ENCODE results near the gene ARHGAP20.

ARHGAP20 gene

GRCh38 chr11:110538154-110538553 lies 174.1 kb downstream of the ARHGAP20 start:
- Histone ChIP-seq H3K27ac (ENCODE audit: low read depth, low read length) (no peak overlapping the region), H3K27me3 (ENCODE audit: control insufficient read depth in 1 of 2, insufficient read depth in 2 of 2, low read length in 2 of 2) (no peaks in the 10 kb centered on the region), H3K36me3 (ENCODE audit: control insufficient read depth in 1 of 2, insufficient read depth in 2 of 2, low read length in 2 of 2) (no peaks in the 10 kb centered on the region), H3K4me1 (ENCODE audit: control insufficient read depth in 1 of 2, insufficient read depth in 2 of 2, low read length in 2 of 2) (no peaks in the 10 kb centered on the region), H3K9ac (ENCODE audit: low read depth in 1 of 2, low read length in 2 of 2) (no peak overlapping the region), H3K9me3 (ENCODE audit: control insufficient read depth in 1 of 2, low read length in 2 of 2) (no peaks in the 10 kb centered on the region), H3K4me3 (ENCODE audit: low read depth in 1 of 2, low read length in 2 of 2) (no peak overlapping the region)

- H3K4me3 ChIP-seq (ENCODE audit: low read depth in 1 of 2, low read length in 2 of 2): no peak overlapping the region
- no peak overlapping the region for H3K27ac ChIP-seq (ENCODE audit: low read depth, low read length)
- no peaks in the 10 kb centered on the region for H3K36me3 ChIP-seq (ENCODE audit: control insufficient read depth in 1 of 2, insufficient read depth in 2 of 2, low read length in 2 of 2)
- no peak overlapping the region for H3K9ac ChIP-seq (ENCODE audit: low read depth in 1 of 2, low read length in 2 of 2)
- no peaks in the 10 kb centered on the region for H3K9me3 ChIP-seq (ENCODE audit: control insufficient read depth in 1 of 2, low read length in 2 of 2)
- no peaks in the 10 kb centered on the region for H3K27me3 ChIP-seq (ENCODE audit: control insufficient read depth in 1 of 2, insufficient read depth in 2 of 2, low read length in 2 of 2)
- peaks cover 0 to 2% of the 10 kb centered on the region in 2 donors for H3K4me1 ChIP-seq (ENCODE audit: control insufficient read depth in 1 of 2, insufficient read depth in 2 of 2, low read length in 2 of 2)
Measured at GRCh38 chr11:110530900-110531741, 181.1 kb downstream of the ARHGAP20 start.

DNA sequence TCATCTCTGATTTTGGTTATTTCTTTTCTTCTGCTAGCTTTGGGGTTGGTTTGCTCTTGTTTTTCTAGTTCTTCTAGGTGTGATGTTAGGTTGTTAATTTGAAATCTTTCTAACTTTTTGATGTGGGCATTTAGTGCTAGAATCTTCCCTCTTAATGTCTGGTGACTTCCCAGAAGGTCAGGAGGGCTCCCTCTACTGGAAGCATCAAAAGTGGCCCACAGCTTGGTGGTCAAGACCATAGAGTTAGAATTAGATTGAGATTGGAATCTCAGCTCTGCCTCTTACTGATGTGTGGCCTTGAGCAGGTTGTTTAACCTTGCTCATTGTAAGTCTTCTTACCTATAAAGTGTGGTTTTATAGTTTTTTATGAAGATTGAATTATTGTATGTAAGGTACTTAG lies 183.2 kb downstream of the ARHGAP20 start:
- Histone ChIP-seq H3K27me3 (ENCODE audit: control insufficient read depth in 1 of 2, insufficient read depth in 2 of 2, low read length in 2 of 2) (no peaks in the 10 kb centered on the region), H3K4me3 (ENCODE audit: low read depth in 1 of 2, low read length in 2 of 2) (no peak overlapping the region), H3K4me1 (ENCODE audit: control insufficient read depth in 1 of 2, insufficient read depth in 2 of 2, low read length in 2 of 2) (peaks cover 0 to 6% of the 10 kb centered on the region in 2 donors), H3K27ac (ENCODE audit: low read depth, low read length) (no peak overlapping the region), H3K9ac (ENCODE audit: low read depth in 1 of 2, low read length in 2 of 2) (no peak overlapping the region), H3K9me3 (ENCODE audit: control insufficient read depth in 1 of 2, low read length in 2 of 2) (no peaks in the 10 kb centered on the region), H3K36me3 (ENCODE audit: control insufficient read depth in 1 of 2, insufficient read depth in 2 of 2, low read length in 2 of 2) (no peaks in the 10 kb centered on the region)

DNA sequence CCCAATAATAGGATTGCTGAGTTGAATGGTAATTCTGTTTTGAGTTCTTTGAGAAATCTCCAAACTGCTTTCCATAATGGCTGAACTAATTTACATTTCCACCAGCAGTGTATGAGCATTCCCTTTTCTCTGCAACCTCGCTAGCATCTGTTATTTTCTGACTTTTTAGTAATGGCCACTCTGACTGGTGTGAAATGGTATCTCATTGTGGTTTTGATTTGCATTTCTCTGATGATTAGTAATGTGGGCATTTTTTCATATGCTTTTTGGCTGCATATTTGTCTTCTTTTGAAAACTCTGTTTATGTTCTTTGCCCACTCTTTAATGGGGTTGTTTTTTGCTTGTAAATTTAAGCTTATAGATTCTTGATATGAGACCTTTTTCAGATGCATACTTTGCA lies 185.1 kb downstream of the ARHGAP20 start:
- Histone ChIP-seq H3K36me3 (ENCODE audit: control insufficient read depth in 1 of 2, insufficient read depth in 2 of 2, low read length in 2 of 2) (no peaks in the 10 kb centered on the region), H3K27ac (ENCODE audit: low read depth, low read length) (no peak overlapping the region), H3K27me3 (ENCODE audit: control insufficient read depth in 1 of 2, insufficient read depth in 2 of 2, low read length in 2 of 2) (no peaks in the 10 kb centered on the region), H3K9me3 (ENCODE audit: control insufficient read depth in 1 of 2, low read length in 2 of 2) (no peaks in the 10 kb centered on the region), H3K4me3 (ENCODE audit: low read depth in 1 of 2, low read length in 2 of 2) (no peak overlapping the region), H3K4me1 (ENCODE audit: control insufficient read depth in 1 of 2, insufficient read depth in 2 of 2, low read length in 2 of 2) (peaks cover 0 to 6% of the 10 kb centered on the region in 2 donors), H3K9ac (ENCODE audit: low read depth in 1 of 2, low read length in 2 of 2) (no peak overlapping the region)
